Kidney epithelial cell (primary cell): Measurements from ENCODE around the gene SLFN12L. TPM values are rescaled to one million over a fixed set of nuclear protein-coding genes. Genes with fewer than 3 reads are reported as not detected.

Experiments used
- DNase-seq: peaks from one replicate; pipeline ENCODE4 v3.0.0-alpha.2; 2010; ENCODE audit warnings: low read depth
- H3K27me3 ChIP-seq: 2 replicates; pipeline ENCODE4 v1.6.0; 2011; ENCODE audit warnings: low read length; ENCODE audit not compliant: control insufficient read depth, insufficient read depth
- H3K36me3 ChIP-seq: 2 replicates; pipeline ENCODE4 v1.5.1; 2011; ENCODE audit warnings: low read length; ENCODE audit not compliant: control insufficient read depth, insufficient read depth
- H3K4me3 ChIP-seq: 2 replicates; pipeline ENCODE4 v1.5.1; 2011; ENCODE audit warnings: low read depth, mild to moderate bottlenecking, control low read depth, low read length
- CTCF ChIP-seq: IDR thresholded peaks from 2 replicates; pipeline ENCODE4 v1.5.1; 2011; ENCODE audit warnings: mild to moderate bottlenecking, moderate library complexity, low read length, control low read depth, inconsistent platforms; ENCODE audit not compliant: insufficient read depth, poor library complexity, severe bottlenecking
- total RNA-seq: library from RNA; depleted of rRNA; stranded (reverse); fragments of >200 nt; gene quantifications from 2 replicates; pipeline ENCODE4 v1.2.3, GENCODE V29; 2015

SLFN12L gene
- not detected in 2 replicates for total RNA-seq

GRCh38 chr17:35537601-35538141 is at the start of gene SLFN12L:
TSS of gene SLFN12L (minus strand) at chr17:35537678. CDS start at chr17:35522364, 15,314 bp downstream.
- Histone ChIP-seq H3K36me3 (no peaks in the 10 kb centered on the region), H3K4me3 (no peak within 1 kb of the TSS), H3K27me3 (no peaks in the 10 kb centered on the region)
- TF ChIP-seq CTCF = no peak
- no peak for DNase-seq

GRCh38 chr17:35586569-35587073 is 49.1 kb upstream of the SLFN12L start:
- no peaks in the 10 kb centered on the region for H3K27me3 ChIP-seq
- DNase-seq = no peak
- H3K36me3 ChIP-seq = no peaks in the 10 kb centered on the region
- peak overlapping the region; percentile 92 for H3K4me3 ChIP-seq
- TF ChIP-seq CTCF = no peak

- TF ChIP-seq CTCF = no peak
- no peaks in the 10 kb centered on the region for H3K27me3 ChIP-seq
- H3K36me3 ChIP-seq = no peaks in the 10 kb centered on the region
- DNase-seq = no peak
- H3K4me3 ChIP-seq = no peak overlapping the region
These were observed 46.6 kb upstream of the SLFN12L start for GRCh38 chr17:35584061-35584460.

- Histone ChIP-seq H3K4me3 (peak overlapping the region; percentile 71), H3K36me3 (no peaks in the 10 kb centered on the region), H3K27me3 (no peaks in the 10 kb centered on the region)
- no peak for DNase-seq
- TF ChIP-seq CTCF = no peak
These were observed 41.5 kb upstream of the SLFN12L start for GRCh38 chr17:35578929-35579432.

- DNase-seq = peak; percentile 56
- no peaks in the 10 kb centered on the region for H3K27me3 ChIP-seq
- no peak for TF ChIP-seq CTCF
- peak within 1 kb of the TSS; percentile 71 for H3K4me3 ChIP-seq
- no peaks in the 10 kb centered on the region for H3K36me3 ChIP-seq
These were observed 40.9 kb upstream of the SLFN12L start, which contains the start of gene PEX12 for GRCh38 chr17:35578197-35578928. TSS of gene PEX12 (minus strand) at chr17:35578571. CDS start at chr17:35578021, 550 bp downstream.
